Neural crest cell (in vitro differentiated cells): ENCODE measurements around the gene FGD6. TPM values are rescaled to one million over a fixed set of nuclear protein-coding genes. Genes with fewer than 3 reads are reported as not detected.

Experiments
- DNase-seq: peaks from one replicate; pipeline ENCODE4 v3.0.0; 2021; ENCODE audit warnings: low read depth, mixed read lengths, low spot score
- H3K27ac Mint-ChIP-seq: one replicate; pipeline ENCODE4 v1.8.0; 2021; ENCODE audit warnings: mild to moderate bottlenecking, mixed read lengths; ENCODE audit not compliant: unreplicated experiment
- H3K27me3 Mint-ChIP-seq: 2 replicates; pipeline ENCODE4 v1.8.0; 2021; ENCODE audit warnings: low read depth, mild to moderate bottlenecking, mixed read lengths
- H3K36me3 Mint-ChIP-seq: 2 replicates; pipeline ENCODE4 v1.8.0; 2021; ENCODE audit warnings: low read depth, mild to moderate bottlenecking, mixed read lengths
- H3K4me1 Mint-ChIP-seq: 2 replicates; pipeline ENCODE4 v1.8.0; 2021; ENCODE audit warnings: mixed read lengths
- H3K4me3 Mint-ChIP-seq: one replicate; pipeline ENCODE4 v1.8.0; 2021; ENCODE audit warnings: mild to moderate bottlenecking, mixed read lengths
- H3K9me3 Mint-ChIP-seq: 2 replicates; pipeline ENCODE4 v1.8.0; 2021; ENCODE audit warnings: mixed read lengths
- CTCF ChIP-seq: fragments of 200-600 bp; sonication (generic); conservative IDR thresholded peaks from 2 replicates; pipeline ENCODE4 v1.5.0; 2021; ENCODE audit warnings: antibody characterized with exemption, mild to moderate bottlenecking
- total RNA-seq: library from RNA; stranded (reverse); gene quantifications from 2 replicates; pipeline ENCODE4 v1.2.1, GENCODE V29; 2021

FGD6 gene
- total RNA-seq, 1 donor from 2014 or later = 17.4 TPM

- Mint-ChIP-seq H3K9me3 (no peaks in the 10 kb centered on the region), H3K4me3 (peak overlapping the region; percentile 4), H3K4me1 (peaks cover 19% of the 10 kb centered on the region), H3K27me3 (no peaks in the 10 kb centered on the region), H3K27ac (peak overlapping the region; percentile 84), H3K36me3 (no peaks in the 10 kb centered on the region)
- no peak for TF ChIP-seq CTCF
- DNase-seq = peak; percentile 2
Measured at GRCh38 chr12:95083938-95084337, 133.3 kb downstream of the FGD6 start.

- Mint-ChIP-seq H3K27ac (peak overlapping the region; percentile 84), H3K36me3 (no peaks in the 10 kb centered on the region)
Measured at GRCh38 chr12:95083471-95083870, 133.8 kb downstream of the FGD6 start.

GRCh38 chr12:95077341-95077740, 139.9 kb downstream of the FGD6 start:
- H3K4me1 Mint-ChIP-seq = peaks cover 13% of the 10 kb centered on the region
- no peak for DNase-seq
- H3K4me3 Mint-ChIP-seq = peak overlapping the region; percentile 0
- no peak for TF ChIP-seq CTCF
- no peaks in the 10 kb centered on the region for H3K9me3 Mint-ChIP-seq
- H3K27me3 Mint-ChIP-seq = no peaks in the 10 kb centered on the region
- no peaks in the 10 kb centered on the region for H3K36me3 Mint-ChIP-seq
- peak overlapping the region; percentile 2 for H3K27ac Mint-ChIP-seq

More at GRCh38 chr12:95083471-95083870, 133.8 kb downstream of the FGD6 start:
- peak overlapping the region; percentile 4 for H3K4me3 Mint-ChIP-seq
- H3K4me1 Mint-ChIP-seq = peaks cover 19% of the 10 kb centered on the region
- H3K27me3 Mint-ChIP-seq = no peaks in the 10 kb centered on the region
- H3K9me3 Mint-ChIP-seq = no peaks in the 10 kb centered on the region
- no peak for DNase-seq
- TF ChIP-seq CTCF = no peak

GRCh38 chr12:95074766-95075165, 142.5 kb downstream of the FGD6 start:
- Mint-ChIP-seq H3K27ac (no peak overlapping the region), H3K4me3 (peak overlapping the region; percentile 16), H3K36me3 (no peaks in the 10 kb centered on the region), H3K4me1 (peaks cover 20% of the 10 kb centered on the region), H3K27me3 (no peaks in the 10 kb centered on the region), H3K9me3 (no peaks in the 10 kb centered on the region)
- TF ChIP-seq CTCF = no peak
- no peak for DNase-seq

- H3K9me3 Mint-ChIP-seq = no peaks in the 10 kb centered on the region
- no peaks in the 10 kb centered on the region for H3K27me3 Mint-ChIP-seq
- peak overlapping the region; percentile 97 for H3K4me3 Mint-ChIP-seq
- H3K4me1 Mint-ChIP-seq = peaks cover 20% of the 10 kb centered on the region
- peak; percentile 82 for TF ChIP-seq CTCF
- no peaks in the 10 kb centered on the region for H3K36me3 Mint-ChIP-seq
- H3K27ac Mint-ChIP-seq = peak overlapping the region; percentile 98
- no peak for DNase-seq
Measured at GRCh38 chr12:95073698-95074520, 143.4 kb downstream of the FGD6 start.
